ENCODE results near the gene SCT.

The SCT gene

DNA sequence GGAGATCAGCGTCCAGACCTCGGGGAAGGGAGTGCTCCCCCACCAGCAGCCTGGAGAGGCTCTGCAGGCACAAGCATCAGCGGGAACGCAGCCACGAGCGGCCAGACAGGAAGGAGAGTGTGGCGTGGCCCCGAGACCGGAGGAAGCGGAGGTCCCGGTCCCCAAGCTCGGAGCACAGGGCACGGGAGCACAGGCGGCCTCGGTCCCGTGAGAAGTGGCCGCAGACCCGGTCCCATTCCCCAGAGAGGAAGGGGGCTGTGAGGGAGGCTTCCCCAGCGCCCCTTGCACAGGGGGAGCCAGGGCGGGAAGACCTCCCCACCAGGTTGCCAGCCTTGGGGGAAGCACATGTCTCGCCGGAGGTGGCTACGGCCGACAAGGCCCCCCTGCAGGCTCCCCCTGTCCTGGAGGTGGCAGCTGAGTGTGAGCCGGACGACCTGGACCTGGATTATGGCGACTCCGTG lies 18.2 kb downstream of the SCT start:
- DNase-seq, result no peak

DNA sequence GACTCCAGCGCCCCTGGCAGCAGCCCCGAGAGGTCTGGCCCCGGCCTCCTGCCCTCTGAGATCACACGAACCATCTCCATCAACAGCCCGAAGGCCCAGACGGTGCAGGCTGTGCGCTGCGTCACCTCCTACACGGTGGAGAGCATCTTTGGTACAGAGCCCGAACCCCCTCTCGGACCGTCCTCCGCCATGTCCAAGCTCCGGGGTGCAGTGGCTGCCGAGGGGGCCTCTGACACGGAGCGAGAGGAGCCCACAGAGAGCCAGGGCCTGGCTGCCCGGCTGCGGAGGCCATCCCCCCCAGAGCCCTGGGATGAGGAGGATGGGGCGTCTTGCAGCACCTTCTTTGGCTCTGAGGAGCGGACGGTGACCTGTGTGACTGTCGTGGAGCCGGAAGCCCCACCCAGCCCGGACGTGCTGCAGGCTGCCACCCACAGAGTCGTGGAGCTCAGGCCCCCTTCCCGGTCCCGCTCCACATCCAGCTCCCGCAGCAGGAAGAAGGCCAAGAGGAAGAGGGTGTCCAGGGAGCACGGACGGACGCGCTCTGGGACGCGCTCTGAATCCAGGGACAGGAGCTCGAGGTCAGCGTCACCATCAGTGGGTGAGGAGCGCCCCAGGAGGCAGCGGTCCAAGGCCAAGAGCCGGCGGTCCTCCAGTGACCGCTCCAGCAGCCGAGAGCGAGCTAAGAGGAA lies 18.9 kb downstream of the SCT start:
- no peak for DNase-seq

DNA sequence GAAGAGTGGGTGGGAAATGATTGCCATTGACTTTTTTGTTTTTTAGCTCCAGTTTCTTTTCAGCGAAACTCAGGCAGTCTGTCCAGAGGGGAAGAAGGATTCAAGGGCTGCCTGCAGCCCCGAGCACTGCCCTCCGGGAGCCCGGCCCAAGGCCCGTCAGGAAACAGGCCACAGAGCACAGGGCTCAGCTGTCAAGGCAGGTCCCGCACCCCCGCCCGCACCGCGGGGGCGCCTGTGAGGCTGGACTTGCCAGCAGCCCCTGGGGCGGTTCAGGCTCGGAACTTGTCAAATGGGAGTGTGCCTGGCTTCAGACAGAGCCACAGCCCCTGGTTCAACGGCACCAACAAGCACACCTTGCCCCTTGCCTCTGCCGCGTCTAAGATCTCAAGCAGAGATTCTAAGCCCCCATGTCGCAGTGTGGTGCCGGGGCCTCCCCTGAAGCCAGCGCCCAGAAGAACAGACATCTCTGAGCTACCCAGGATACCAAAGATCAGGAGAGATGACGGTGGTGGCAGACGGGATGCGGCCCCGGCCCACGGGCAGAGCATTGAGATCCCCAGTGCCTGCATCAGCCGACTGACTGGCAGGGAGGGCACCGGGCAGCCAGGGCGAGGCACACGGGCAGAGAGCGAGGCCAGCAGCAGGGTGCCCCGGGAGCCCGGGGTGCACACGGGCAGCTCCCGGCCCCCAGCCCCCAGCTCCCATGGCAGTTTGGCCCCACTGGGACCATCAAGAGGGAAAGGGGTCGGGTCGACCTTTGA lies 19.8 kb downstream of the SCT start:
- DNase-seq, result no peak

DNA sequence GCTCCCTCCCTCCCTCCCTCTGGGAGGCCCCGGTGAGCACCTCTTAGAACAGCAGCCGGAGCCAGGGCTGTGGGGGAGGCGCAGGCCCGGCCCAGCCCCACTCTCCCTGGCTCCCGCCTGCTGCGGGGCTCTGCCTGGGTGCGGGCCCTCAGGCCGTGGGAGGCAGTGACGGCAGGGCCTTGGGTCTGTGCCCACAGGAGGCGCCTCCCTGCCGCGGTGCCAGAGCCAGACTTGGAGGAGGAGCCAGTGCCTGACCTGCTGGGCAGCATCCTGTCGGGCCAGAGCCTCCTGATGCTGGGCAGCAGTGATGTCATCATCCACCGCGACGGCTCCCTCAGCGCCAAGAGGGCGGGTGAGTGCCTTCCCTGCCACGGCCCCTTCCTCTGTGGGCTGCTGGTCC lies 20.7 kb downstream of the SCT start:
- DNase-seq, result peak; percentile 74

DNA sequence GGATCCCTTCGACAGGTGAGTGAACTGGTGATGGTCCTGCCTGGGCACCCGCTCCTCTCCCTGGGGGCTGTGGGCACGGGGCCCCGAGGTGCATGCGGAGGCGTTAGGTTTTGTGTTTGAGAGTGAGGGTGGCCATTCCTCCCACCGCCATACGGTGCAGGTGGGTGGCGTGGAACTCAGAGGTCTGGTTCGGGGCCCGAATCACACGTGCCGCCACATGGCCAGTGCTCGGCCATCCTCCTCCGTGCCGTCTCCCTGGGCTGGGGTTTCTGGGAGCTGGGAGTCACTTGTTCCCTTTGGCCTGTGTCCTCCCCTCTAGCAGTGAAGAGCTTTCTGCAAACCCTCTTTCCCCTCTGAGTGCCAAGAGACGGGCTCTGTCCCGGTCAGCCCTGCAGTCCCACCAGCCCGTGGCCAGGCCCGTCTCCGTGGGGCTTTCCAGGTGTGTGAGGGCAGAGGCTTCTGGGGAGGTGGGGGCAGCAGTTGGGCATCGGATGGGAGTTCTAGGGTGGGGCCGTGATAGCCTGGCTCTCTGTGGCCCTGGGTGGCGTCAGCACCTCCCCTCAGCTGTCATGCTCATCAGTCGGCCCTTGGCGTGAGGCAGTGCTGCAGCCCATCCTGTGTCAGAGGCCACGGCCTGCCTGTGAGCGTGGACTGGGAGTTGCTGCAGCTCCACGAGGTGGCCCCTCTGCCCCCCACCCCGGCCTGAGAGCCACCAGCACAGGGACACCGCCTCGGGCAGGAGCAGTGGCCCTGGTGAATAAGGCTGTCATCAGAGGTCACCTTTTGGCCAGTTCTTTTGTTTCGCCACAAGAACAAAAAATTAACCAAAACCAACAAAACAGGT lies 21.5 kb downstream of the SCT start:
- no peak for DNase-seq

DNA sequence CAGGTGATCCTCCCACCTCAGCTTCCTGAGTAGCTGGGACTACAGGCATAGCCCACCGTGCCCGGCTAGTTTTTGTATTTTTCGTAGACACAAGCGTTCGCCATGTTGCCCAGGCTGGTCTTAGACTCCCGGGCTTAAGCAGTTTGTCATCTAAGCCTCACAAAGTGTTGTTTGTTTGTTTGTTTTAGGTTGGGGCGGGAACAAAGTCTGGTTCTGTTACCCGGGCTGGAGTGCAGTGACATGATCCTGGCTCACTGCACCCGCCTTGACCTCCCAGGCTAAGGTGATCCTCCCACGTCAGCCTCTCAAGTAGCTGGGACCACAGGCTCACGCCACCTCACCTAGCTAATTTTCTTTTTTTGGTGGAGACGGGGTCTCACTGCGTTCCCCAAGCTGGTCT lies 23.8 kb downstream of the SCT start:
- DNase-seq, result no peak

DNA sequence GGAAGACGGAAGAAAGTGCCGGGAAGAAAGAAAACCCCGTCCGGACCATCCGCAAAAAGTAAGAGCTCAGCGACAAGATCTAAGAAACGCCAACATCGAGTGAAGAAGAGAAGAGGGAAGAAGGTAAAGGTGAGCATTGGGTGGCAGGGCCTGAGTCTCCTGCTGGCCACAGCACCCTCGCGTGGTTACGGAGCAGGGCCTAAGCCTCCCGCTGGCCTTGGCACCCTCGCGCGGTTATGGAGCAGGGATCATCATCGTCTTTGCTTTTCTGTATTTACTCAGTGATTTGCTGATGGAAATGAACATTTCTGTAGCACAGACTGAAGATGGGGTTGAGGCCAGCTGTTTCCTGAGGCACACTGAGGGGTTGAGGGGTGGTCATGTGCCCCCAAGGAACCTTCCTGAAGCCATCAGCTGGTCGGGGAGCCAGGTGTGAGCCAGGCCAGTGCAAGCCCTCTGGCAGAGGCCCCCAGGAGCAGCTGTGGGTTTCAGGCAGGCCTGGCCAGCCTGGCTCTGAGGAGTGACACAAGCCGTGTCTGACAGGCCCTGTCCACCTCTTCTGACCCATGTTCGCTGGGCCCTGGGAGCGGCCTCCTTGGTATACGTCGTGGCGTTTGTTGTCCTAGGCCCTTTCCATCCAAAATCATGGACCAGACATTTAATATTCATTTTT lies 25.3 kb downstream of the SCT start:
- no peak for DNase-seq

DNA sequence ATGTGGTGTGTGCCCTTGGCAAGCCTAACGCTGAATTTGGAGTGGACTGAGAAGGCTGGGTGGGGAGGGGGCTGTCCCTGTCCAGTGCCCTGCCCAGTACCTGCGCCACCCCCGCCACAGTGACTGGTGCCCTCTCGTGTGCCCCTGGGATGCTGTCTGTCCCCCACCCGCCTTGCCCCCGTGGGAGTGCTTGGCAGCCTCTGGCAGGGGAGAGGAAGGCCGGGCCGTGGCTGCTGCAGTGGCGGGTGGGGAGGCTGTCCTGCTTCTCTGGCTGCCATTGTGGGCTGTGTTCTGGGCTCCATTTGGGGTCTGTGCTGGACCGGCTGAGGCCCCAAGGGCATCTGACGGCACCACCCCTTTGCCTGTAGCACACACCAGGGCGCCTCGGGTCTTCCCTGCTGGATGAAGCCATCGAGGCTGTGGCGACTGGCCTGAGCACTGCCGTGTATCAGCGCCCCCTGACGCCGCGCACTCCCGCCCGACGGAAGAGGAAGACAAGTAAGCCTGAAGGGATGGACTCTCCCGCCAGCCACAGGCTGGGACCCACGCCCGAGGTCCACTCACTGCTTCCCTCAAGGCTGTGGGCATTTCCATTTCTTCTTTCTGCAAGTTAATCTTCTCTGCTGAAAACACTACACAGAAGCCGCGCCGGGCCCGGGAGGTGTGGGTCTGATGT lies 28.8 kb downstream of the SCT start:
- DNase-seq, result no peak

DNA sequence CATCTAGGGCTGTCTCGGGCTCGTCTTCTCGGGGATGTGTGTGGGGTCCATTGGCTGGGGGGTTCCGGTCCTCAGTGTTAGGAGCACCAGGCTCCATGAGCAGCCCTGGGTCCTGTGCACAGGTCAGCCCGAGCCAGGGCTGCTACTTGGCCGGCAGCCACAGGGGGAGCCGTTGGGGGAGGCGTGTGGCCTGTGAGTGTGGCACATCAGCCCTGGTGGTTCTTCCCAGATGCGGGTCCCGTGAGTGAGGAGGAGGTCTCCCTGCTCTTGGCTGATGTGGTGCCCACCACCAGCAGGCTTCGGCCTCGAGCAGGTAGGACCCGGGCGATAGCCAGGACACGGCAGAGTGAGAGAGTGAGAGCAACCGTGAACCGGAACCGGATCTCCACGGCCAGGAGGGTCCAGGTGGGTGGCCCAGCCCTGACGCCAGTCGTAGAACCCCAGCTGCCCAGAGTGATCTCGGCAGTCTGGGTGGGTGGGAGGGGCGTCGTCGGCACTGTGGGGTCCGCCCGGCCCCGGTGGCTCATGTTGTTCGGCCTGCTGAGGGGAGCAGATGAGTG lies 29.7 kb downstream of the SCT start:
- DNase-seq, result no peak

DNA sequence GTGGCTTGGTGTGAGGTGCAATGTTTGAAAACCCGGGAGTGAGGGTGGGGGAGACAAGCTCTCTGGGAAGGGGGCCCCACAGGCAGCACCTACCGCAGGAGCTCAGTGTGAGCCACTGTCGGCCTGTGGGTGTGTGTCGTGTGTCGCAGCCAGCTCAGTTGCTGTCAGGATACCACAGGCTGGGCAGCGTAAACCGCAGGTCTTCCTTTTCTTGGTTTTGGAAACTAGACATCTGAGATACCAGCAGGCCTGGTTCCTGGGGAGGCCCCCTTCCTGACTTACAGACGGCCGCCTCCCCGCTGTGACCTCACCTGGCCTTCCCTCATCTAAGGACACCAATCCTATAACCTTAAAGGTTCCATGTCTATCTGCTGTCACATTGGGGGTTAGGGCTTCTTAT lies 30.6 kb downstream of the SCT start:
- DNase-seq, result no peak

DNA sequence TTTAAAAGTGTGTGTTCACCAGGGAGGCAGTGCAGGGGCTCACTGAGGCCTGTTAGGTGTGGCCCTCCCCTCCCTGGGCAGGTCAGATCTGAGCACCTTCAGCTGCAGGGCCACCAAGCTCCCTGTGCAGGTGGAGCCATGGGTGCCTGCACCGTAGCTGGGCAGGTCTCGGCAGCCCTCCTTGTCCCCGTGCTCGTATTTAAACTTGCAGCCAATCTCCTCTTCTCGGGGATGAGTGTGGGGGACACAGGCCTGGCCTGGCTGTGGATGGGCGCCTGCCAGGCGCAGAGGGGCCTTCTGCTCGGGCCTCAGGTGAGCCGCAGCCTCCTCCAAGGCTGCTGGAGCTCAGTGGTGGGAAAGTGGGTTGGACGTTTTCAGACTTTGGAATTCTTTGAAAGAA lies 31.6 kb downstream of the SCT start:
- DNase-seq, result no peak

DNA sequence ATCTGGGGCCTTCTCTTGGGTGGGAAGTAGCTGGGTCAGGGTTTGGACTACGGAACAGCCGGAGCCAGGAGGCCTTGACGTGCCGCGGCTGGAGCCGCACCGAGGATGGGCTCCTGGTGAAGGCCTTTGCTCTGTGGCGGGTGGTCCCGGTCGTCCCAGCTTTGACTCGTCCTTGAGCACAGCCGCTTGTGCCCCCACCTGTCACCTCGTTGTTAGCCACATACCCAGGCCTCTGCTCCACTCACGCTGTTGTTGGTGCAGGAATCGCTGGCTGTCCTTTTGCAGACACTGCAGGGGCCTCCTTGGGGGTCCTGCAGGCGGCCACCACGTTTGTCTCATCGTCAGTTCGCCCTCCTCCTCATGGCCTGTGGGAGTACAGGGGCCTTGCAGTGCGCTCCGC lies 33.6 kb downstream of the SCT start:
- no peak for DNase-seq

DNA sequence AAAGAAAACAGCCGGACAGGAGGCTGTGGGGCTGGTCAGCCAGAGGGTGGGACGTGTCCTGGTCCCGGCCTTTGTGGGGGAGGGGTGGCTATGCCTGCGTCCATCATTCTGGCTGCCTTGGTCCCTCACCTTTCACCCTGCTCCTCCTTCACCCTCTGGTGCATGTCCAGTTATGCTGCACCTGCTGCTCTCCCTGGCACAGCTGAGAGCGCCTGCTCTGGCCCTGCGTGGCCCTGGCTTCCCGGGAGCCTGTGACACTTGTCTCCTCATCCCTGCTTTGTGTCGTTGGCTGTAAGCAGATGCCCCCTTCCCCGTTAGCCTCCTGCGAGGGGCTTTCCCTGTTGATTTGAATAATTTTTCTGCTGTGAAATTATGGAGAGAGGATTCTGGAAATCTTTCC lies 34.1 kb downstream of the SCT start:
- DNase-seq, result no peak

DNA sequence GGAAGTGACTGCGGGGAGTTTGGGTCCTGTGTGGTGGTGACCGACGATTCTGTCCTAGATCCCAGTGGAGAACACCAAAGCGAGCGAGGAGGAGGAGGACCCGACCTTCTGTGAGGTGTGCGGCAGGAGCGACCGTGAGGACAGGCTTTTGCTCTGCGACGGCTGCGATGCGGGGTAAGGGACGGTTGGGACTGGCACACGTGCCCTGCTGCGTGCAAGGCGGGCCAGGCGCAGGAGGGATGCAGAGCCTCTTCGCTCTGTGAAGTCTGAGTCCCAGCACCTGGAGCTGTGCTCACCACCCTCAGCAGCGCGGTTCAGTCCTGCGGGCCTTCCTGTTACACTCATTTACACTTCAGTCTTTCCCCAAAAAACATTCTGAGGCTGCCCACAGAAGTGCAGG lies 34.5 kb downstream of the SCT start:
- no peak for DNase-seq

DNA sequence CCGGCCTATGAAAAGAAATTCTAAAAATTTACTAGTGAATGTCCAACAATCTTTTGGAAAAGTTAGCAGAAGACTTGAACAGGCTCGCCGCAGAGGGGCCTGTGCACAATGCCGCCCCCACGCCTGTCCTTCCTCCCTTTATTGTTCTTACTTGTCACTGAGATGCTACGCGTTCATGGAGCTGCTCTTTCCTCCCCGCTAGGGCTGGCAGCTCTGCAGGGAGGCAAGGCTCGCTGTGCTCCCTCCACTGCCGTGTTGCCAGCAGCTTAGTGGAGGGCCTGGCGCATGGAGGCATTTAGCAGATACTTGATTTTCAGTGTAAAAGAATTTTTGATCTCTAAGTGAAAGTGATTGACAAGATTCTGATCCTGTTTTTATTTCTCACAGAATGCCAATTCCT lies 36.0 kb downstream of the SCT start:
- no peak for DNase-seq

DNA sequence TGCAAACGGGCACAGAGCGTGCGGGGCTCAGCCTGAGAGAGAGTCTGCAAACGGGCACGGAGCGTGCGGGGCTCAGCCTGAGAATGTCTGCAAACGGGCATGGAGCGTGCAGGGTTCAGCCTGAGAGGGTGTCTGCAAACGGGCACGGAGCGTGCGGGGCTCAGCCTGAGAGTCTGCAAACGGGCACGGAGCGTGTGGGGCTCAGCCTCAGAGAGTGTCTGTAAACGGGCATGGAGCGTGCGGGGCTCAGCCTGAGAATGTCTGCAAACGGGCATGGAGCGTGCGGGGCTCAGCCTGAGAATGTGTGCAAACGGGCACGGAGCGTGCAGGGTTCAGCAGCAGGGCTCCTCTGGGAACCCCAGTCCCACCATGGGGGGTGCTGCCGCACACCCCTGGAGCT lies 37.2 kb downstream of the SCT start:
- no peak for DNase-seq

DNA sequence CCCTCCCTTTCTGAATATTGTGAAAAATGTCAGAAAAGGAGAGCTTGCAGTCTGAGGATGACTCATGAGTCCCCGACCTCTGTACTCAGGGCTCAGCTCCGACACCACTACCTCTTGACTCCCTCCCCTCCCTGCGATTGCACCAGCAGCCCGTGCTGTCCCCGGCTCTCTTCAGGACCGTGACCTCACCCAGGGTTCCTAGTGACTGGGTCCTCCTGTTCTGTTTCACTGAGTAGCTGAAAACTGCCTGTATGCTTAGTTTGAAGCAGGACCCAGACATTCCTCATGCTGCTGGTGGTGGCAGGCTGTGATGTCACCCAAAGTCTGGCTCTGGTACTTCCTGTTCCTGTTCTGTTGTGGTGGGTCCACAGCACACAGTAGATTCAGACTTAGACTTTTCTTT lies 39.0 kb downstream of the SCT start:
- DNase-seq, result no peak

DNA sequence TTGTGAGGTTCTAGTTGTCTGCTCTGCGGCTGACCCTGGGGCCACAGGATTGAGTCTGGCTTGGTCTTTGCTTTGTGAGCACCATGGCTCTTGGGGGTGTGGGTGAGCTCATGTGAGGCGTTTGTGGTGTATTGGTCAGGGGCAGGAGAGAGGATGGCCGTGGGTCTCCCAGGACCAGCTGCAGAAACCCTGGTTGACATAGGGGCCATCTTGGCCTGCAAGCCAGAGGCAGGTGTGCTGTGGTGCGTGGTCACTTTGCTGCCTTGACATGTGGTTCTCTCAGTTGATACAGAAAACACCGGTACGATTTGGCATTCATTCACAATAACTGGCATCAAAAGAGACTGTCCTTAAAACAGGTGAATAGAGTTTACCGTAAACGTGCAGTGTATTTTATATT lies 39.4 kb downstream of the SCT start:
- DNase-seq, result no peak

DNA sequence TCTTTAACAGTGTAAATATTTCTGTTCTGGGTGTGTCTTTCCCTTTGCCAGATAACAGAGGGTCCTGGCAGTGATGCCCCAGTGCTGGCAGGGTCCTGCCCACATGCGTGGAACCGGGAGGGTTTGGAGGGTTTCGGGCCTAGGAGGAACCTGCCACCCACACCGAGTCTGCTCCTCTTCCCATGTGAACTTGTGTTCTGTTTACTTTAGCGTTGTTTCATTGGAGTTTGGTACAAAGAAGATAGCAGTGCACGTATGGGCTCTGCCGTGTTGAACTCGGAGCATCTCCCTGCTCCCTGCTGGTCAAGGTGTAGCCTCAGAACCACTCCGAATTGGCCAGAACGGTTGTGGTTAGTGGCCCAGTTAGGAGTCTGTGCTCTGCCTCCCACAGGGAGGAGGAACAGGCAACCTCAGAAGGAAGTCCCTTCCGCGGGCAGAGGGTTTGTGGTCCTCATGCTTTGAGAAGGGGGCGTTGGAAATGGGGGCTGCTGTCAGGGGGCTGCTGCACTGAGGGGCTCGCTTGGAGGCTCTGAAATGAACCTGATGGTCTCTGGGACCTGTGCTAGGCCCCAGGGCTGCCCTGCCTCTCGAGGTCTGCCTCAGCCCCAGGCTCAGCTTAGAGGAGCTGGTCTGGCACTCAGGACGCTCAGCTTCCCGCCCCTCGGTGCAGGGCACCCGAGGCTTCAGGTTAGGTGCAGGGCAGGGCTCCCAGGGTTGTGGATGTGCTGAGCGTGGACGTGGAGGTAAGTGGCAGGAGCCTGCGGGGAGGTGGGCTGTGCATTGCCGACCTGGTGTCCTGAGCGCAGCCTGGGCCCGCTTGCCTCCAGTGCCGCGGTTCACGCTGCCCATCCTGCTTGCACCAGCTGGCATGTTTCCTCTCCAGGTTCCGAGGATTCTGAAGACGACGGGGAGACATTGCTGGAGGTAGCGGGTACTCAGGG lies 40.3 kb downstream of the SCT start:
- DNase-seq, result no peak

DNA sequence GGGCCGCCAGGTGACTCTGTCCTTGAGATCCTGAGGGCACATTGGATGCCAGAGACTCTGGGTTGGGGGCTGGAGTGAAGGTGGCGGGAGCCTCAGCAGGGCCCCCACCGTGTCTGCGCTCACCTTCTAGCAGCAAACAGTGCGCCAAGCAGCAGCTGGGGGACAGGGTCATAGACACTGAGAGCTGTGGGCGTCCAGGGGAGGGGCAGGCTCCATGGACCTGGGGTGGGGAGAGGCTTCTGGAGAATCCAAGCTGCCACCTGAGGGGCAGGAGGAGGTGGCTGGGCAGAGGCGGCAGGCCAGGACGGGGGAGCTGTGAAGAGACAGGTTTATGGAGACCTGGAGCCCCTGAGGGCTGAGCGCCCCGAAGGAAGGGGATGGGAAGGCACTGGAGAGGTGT lies 42.7 kb downstream of the SCT start:
- DNase-seq, result no peak

DNA sequence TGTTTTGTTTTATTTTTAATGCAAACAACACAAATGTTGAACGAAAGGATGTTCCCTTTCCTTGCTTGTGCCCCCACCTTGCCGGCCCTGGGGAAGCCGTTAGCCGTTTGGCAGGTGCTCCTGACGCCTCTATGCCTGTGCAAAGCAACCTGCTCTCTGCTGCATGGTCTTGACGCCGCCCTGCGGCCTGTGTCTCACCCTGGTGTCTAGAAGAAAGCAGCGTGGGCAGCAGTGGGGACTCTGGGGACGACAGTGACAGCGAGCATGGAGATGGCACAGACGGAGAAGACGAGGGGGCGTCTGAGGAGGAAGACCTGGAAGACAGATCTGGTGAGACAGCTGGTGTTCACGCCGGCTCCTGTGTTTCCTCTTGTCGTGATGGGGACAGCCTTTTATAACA lies 45.2 kb downstream of the SCT start:
- no peak for DNase-seq

All from T1000 (cell line).